C4-2B (cell line): Measurements from ENCODE around the gene ANKS1B.

Experiments
- CTCF ChIP-seq: fragments of 450-650 bp; conservative IDR thresholded peaks from 2 replicates; pipeline ENCODE4 v1.5.1; 2017; ENCODE audit warnings: mild to moderate bottlenecking
- ZFX ChIP-seq: fragments of 450-650 bp; IDR thresholded peaks from 2 replicates; pipeline ENCODE4 v1.6.1; 2017

- TF ChIP-seq CTCF (no peak), ZFX (no peak)
Measured at GRCh38 chr12:99027055-99027393, 957.7 kb downstream of the ANKS1B start.
